IMR-90 (cell line): ENCODE data around the gene GABBR2. TPM values are rescaled to one million over a fixed set of nuclear protein-coding genes. Genes with fewer than 3 reads are reported as not detected.

Source experiments
- ATAC-seq: fragments of 200-7000 bp; cut with Tn5 transposase; 2 replicates; pipeline ENCODE4 v1.9.1; 2020; ENCODE audit warnings: low read depth, mild to moderate bottlenecking, moderate library complexity
- BruUV-seq: library from RNA; stranded (reverse); fragments of 400-500 nt; replicated peaks from 2 replicates; lab custom pipeline; 2021; lab: Mats Ljungman, UMichigan
- CTCF ChIA-PET: fragments of 300-600 bp; formaldehyde crosslinking; extraction: SDS; loops from one replicate; lab custom pipeline; 2021; ENCODE audit warnings: antibody characterized with exemption; lab: Yijun Ruan, JAX
- POLR2A ChIA-PET: fragments of 300-600 bp; sonication (Branson Sonifier 250); formaldehyde crosslinking; loops from one replicate; lab custom pipeline; 2022; ENCODE audit warnings: antibody characterized with exemption; ENCODE audit not compliant: unreplicated experiment; lab: Charles Lee
- DNase-seq: peaks from one replicate; pipeline ENCODE4 v3.0.0; 2013
- H2AFZ ChIP-seq: replicated peaks from 2 replicates; pipeline ENCODE3; 2013; ENCODE audit warnings: low read length, mild to moderate bottlenecking; ENCODE audit not compliant: poor library complexity
- H2AK5ac ChIP-seq: 2 replicates; pipeline ENCODE4 v1.6.1; 2013; ENCODE audit warnings: low read depth, low read length, inconsistent platforms
- H2AK9ac ChIP-seq: replicated peaks from 2 replicates; pipeline ENCODE3; 2013; ENCODE audit warnings: mild to moderate bottlenecking, low read depth, low read length, moderate library complexity; ENCODE audit not compliant: poor library complexity
- H2BK120ac ChIP-seq: 2 replicates; pipeline ENCODE4 v1.6.1; 2013; ENCODE audit warnings: low read depth, low read length, inconsistent platforms
- H2BK15ac ChIP-seq: 3 replicates; pipeline ENCODE4 v1.6.1; 2013; ENCODE audit warnings: low read depth, low read length, inconsistent platforms
- H2BK20ac ChIP-seq: 2 replicates; pipeline ENCODE4 v1.6.1; 2013; ENCODE audit warnings: low read depth, mild to moderate bottlenecking, inconsistent platforms, low read length, moderate library complexity
- H2BK5ac ChIP-seq: 2 replicates; pipeline ENCODE4 v1.6.1; 2013; ENCODE audit warnings: mild to moderate bottlenecking, low read depth, low read length, inconsistent platforms; ENCODE audit not compliant: poor library complexity, severe bottlenecking
- H3K14ac ChIP-seq: replicated peaks from 2 replicates; pipeline ENCODE4 v1.6.1; 2013; ENCODE audit warnings: low read depth, low read length, inconsistent platforms
- H3K18ac ChIP-seq: 2 replicates; pipeline ENCODE4 v1.6.1; 2013; ENCODE audit warnings: low read depth, low read length, control low read depth
- H3K23ac ChIP-seq: 2 replicates; pipeline ENCODE4 v1.6.1; 2013; ENCODE audit warnings: low read depth, low read length, inconsistent platforms
- H3K27ac ChIP-seq: 2 replicates; pipeline ENCODE4 v1.5.1; 2013; ENCODE audit warnings: mild to moderate bottlenecking, control low read depth, low read length; ENCODE audit not compliant: insufficient read depth
- H3K27me3 ChIP-seq: 2 replicates; pipeline ENCODE4 v1.6.1; 2013; ENCODE audit warnings: low read length; ENCODE audit not compliant: control insufficient read depth, insufficient read depth
- H3K36me3 ChIP-seq: 2 replicates; pipeline ENCODE4 v1.6.1; 2013; ENCODE audit warnings: low read length, mixed read lengths; ENCODE audit not compliant: control insufficient read depth, insufficient read depth
- H3K4ac ChIP-seq: 2 replicates; pipeline ENCODE4 v1.6.1; 2013; ENCODE audit warnings: low read depth, low read length, inconsistent platforms
- H3K4me1 ChIP-seq: 2 replicates; pipeline ENCODE4 v1.6.1; 2013; ENCODE audit warnings: low read length, mixed read lengths; ENCODE audit not compliant: control insufficient read depth, insufficient read depth
- H3K4me2 ChIP-seq: 2 replicates; pipeline ENCODE4 v1.6.1; 2013; ENCODE audit warnings: low read depth, mild to moderate bottlenecking, control low read depth, low read length, moderate library complexity
- H3K4me3 ChIP-seq: 2 replicates; pipeline ENCODE4 v1.5.1; 2013; ENCODE audit warnings: low read depth, mild to moderate bottlenecking, control low read depth, low read length, moderate library complexity; ENCODE audit not compliant: insufficient read depth
- H3K56ac ChIP-seq: 2 replicates; pipeline ENCODE4 v1.6.1; 2013; ENCODE audit warnings: low read length, inconsistent platforms; ENCODE audit not compliant: insufficient read depth; ENCODE audit errors: extremely low read depth
- H3K79me1 ChIP-seq, 2 experiments: 2 replicates each; pipeline ENCODE4 v1.6.1; 2013; ENCODE audit warnings: low read length in 2 of 2, inconsistent platforms in 1 of 2, low read depth in 1 of 2
- H3K9ac ChIP-seq: 2 replicates; pipeline ENCODE4 v1.6.1; 2013; ENCODE audit warnings: low read depth, low read length, control low read depth
- H3K9me1 ChIP-seq: 2 replicates; pipeline ENCODE4 v1.6.1; 2013; ENCODE audit warnings: low read length, inconsistent platforms; ENCODE audit not compliant: insufficient read depth
- H3K9me3 ChIP-seq: 2 replicates; pipeline ENCODE4 v1.6.1; 2013; ENCODE audit warnings: low read length; ENCODE audit not compliant: control insufficient read depth, insufficient read depth
- H4K20me1 ChIP-seq: 2 replicates; pipeline ENCODE4 v1.6.1; 2013; ENCODE audit warnings: low read length, inconsistent platforms; ENCODE audit not compliant: insufficient read depth
- H4K5ac ChIP-seq: 2 replicates; pipeline ENCODE4 v1.6.1; 2013; ENCODE audit warnings: mild to moderate bottlenecking, low read depth, low read length, control low read depth
- H4K8ac ChIP-seq, 2 experiments: 2 replicates each; pipeline ENCODE4 v1.6.1; 2013; ENCODE audit warnings: low read depth in 2 of 2, low read length in 2 of 2, control low read depth in 1 of 2, inconsistent platforms in 1 of 2
- H4K91ac ChIP-seq: 2 replicates; pipeline ENCODE4 v1.6.1; 2013; ENCODE audit warnings: low read depth, low read length, inconsistent platforms; ENCODE audit not compliant: insufficient read depth
- BHLHE40 ChIP-seq: fragments of 150-350 bp; IDR thresholded peaks from 2 replicates; pipeline ENCODE4 v1.6.1; 2016; ENCODE audit warnings: mild to moderate bottlenecking, low read depth, low read length
- CEBPB ChIP-seq: IDR thresholded peaks from 2 replicates; pipeline ENCODE4 v1.6.1; 2012; ENCODE audit warnings: low read depth, low read length, improper control_type of control experiment
- CHD1 ChIP-seq: IDR thresholded peaks from 2 replicates; pipeline ENCODE4 v1.6.1; 2012; ENCODE audit warnings: low read depth, low read length, improper control_type of control experiment
- ELK1 ChIP-seq: fragments of 150-350 bp; IDR thresholded peaks from 2 replicates; pipeline ENCODE4 v1.6.1; 2016; ENCODE audit warnings: low read depth, mild to moderate bottlenecking, low read length, moderate library complexity, borderline replicate concordance
- FOS ChIP-seq: fragments of 150-350 bp; IDR thresholded peaks from 2 replicates; pipeline ENCODE4 v1.6.1; 2016; ENCODE audit warnings: low read depth, low read length
- MAFK ChIP-seq: IDR thresholded peaks from 2 replicates; pipeline ENCODE4 v1.6.1; 2012; ENCODE audit warnings: low read depth, low read length, improper control_type of control experiment
- MAZ ChIP-seq: IDR thresholded peaks from 2 replicates; pipeline ENCODE4 v1.6.1; 2012; ENCODE audit warnings: low read depth, mild to moderate bottlenecking, low read length, improper control_type of control experiment, moderate library complexity, borderline replicate concordance
- MXI1 ChIP-seq: IDR thresholded peaks from 2 replicates; pipeline ENCODE4 v1.6.1; 2012; ENCODE audit warnings: low read depth, mild to moderate bottlenecking, low read length, moderate library complexity, borderline replicate concordance
- NFE2L2 ChIP-seq: fragments of 150-350 bp; IDR thresholded peaks from 2 replicates; pipeline ENCODE4 v1.6.1; 2016; ENCODE audit warnings: low read depth, mild to moderate bottlenecking, low read length
- POLR2A ChIP-seq: IDR thresholded peaks from 2 replicates; pipeline ENCODE4 v1.6.1; 2012; ENCODE audit warnings: mild to moderate bottlenecking, low read depth, low read length
- RAD21 ChIP-seq: IDR thresholded peaks from 2 replicates; pipeline ENCODE4 v1.6.1; 2012; ENCODE audit warnings: low read length, improper control_type of control experiment
- RCOR1 ChIP-seq: IDR thresholded peaks from 2 replicates; pipeline ENCODE4 v1.6.1; 2012; ENCODE audit warnings: mild to moderate bottlenecking, low read length, improper control_type of control experiment; ENCODE audit not compliant: insufficient replicate concordance
- SMC3 ChIP-seq: fragments of 150-350 bp; IDR thresholded peaks from 2 replicates; pipeline ENCODE4 v1.6.1; 2016; ENCODE audit warnings: low read depth, mild to moderate bottlenecking, antibody characterized with exemption, low read length, moderate library complexity
- WGBS, 2 experiments: methylation state at CpG; one replicate each; pipeline versions ENCODE4 v1.1.5 to v1.1.7; 2013; ENCODE audit warnings: missing lambda C conversion rate in 2 of 2; ENCODE audit not compliant: insufficient read length in 1 of 2; ENCODE audit errors: extremely low coverage in 2 of 2; 5-methylcytosine and 5-hydroxymethylcytosine counted together
- dilution Hi-C: fragments of 300-500 bp; cut with HindIII; formaldehyde crosslinking; loops from one replicate; pipeline ENCODE4 v1.14.3; 2018; ENCODE audit warnings: low sequenced_read_pairs; ENCODE audit not compliant: unreplicated experiment
- in situ Hi-C: fragments of 300-500 bp; cut with MboI; formaldehyde crosslinking; loops from 3 replicates; pipeline ENCODE4 v1.14.3; 2019; ENCODE audit warnings: low sequenced_read_pairs, inconsistent platforms, mixed read lengths
- intact Hi-C: fragments of 100-400 bp; cut with micrococcal nuclease; formaldehyde crosslinking; loops from 2 replicates; pipeline ENCODE4 v1.10.0; 2022
- polyA plus RNA-seq, 3 experiments: library from polyadenylated mRNA; depleted of rRNA; stranded (reverse); fragments of >200 nt; gene quantifications; 2 replicates each; pipeline ENCODE4 v1.2.3, GENCODE V29; 2012; ENCODE audit warnings: low replicate concordance in 1 of 3
- total RNA-seq: library from RNA; depleted of rRNA; stranded (reverse); fragments of >200 nt; gene quantifications from 2 replicates; pipeline ENCODE4 v1.2.3, GENCODE V29; 2012
- TF ChIP-seq, protein P1 (sequence below): fragments of 150-350 bp; IDR thresholded peaks from 2 replicates; pipeline ENCODE4 v1.6.1; 2017; ENCODE audit warnings: mild to moderate bottlenecking, antibody characterized with exemption, low read length, low read depth
- TF ChIP-seq, protein P2 (sequence below): conservative IDR thresholded peaks from 2 replicates; pipeline ENCODE4 v1.5.1; 2012; ENCODE audit warnings: mild to moderate bottlenecking, low read depth, low read length, improper control_type of control experiment

GABBR2 gene
- total and polyA plus RNA-seq, 2 of the 4 experiments (the other 2 are of a cell fraction) = 14.2 to 20.3 TPM

GRCh38 chr9:98410185-98410697 lies 298.5 kb downstream of the GABBR2 start:
- Histone ChIP-seq H2AK9ac (no peak overlapping the region), H3K56ac (no peak overlapping the region), H3K9me1 (peaks cover 7% of the 10 kb centered on the region; the same call in 1 of the 2 replicates), H3K36me3 (no peaks in the 10 kb centered on the region), H3K27ac (no peak overlapping the region), H3K23ac (no peak overlapping the region), H3K18ac (no peak overlapping the region), H2AFZ (peak overlapping the region; percentile 86), H4K91ac (no peak overlapping the region), H3K4me3 (no peak overlapping the region), H3K14ac (no peak overlapping the region), H4K5ac (no peak overlapping the region), H3K9me3 (no peaks in the 10 kb centered on the region), H2BK5ac (no peak overlapping the region), H2BK120ac (no peak overlapping the region), H2AK5ac (no peak overlapping the region), H3K4me1 (0 out of 2 replicates have a peak, but pooled peaks cover 1% of the 10 kb centered on the region), H4K20me1 (no peaks in the 10 kb centered on the region), H4K8ac (peak overlapping the region in 1 of 2 experiments; percentile 31; a peak in 1 of 4 replicates), H2BK20ac (no peak overlapping the region), H3K4me2 (no peak overlapping the region), H3K79me1 (no peaks in the 10 kb centered on the region; a peak in 1 of 4 replicates), H3K4ac (no peak overlapping the region), H3K9ac (no peak overlapping the region), H2BK15ac (no peak overlapping the region), H3K27me3 (no peaks in the 10 kb centered on the region; the same call in 1 of the 2 replicates)
- in situ Hi-C loops (no loop called here), dilution Hi-C loops (no loop called here), intact Hi-C loops (loop anchor here (5.0 kb wide), 1 partner anchor 93 kb away; no protein-coding TSS in a partner anchor)
- ChIA-PET CTCF (interaction anchor here (0.8 kb wide), 1 partner anchor 95 kb away, joined by 3 read pairs; no protein-coding TSS in a partner anchor), POLR2A (no interaction called here)
- DNase-seq = peak; percentile 80
- BruUV-seq = no TSS peak
- peak; percentile 92 for ATAC-seq
- WGBS, 2 experiments = 0% methylated on average over 1 of the region's 8 CpGs; no CpG with 5 or more reads in 1 of the 2 experiments
- TF ChIP-seq CEBPB = peak; percentile 54; the same call in 1 of the 2 replicates
- TF ChIP-seq, protein P1, sequence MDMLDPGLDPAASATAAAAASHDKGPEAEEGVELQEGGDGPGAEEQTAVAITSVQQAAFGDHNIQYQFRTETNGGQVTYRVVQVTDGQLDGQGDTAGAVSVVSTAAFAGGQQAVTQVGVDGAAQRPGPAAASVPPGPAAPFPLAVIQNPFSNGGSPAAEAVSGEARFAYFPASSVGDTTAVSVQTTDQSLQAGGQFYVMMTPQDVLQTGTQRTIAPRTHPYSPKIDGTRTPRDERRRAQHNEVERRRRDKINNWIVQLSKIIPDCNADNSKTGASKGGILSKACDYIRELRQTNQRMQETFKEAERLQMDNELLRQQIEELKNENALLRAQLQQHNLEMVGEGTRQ = no peak
- no peak for TF ChIP-seq ELK1
- TF ChIP-seq, protein P2, sequence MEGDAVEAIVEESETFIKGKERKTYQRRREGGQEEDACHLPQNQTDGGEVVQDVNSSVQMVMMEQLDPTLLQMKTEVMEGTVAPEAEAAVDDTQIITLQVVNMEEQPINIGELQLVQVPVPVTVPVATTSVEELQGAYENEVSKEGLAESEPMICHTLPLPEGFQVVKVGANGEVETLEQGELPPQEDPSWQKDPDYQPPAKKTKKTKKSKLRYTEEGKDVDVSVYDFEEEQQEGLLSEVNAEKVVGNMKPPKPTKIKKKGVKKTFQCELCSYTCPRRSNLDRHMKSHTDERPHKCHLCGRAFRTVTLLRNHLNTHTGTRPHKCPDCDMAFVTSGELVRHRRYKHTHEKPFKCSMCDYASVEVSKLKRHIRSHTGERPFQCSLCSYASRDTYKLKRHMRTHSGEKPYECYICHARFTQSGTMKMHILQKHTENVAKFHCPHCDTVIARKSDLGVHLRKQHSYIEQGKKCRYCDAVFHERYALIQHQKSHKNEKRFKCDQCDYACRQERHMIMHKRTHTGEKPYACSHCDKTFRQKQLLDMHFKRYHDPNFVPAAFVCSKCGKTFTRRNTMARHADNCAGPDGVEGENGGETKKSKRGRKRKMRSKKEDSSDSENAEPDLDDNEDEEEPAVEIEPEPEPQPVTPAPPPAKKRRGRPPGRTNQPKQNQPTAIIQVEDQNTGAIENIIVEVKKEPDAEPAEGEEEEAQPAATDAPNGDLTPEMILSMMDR = peak; percentile 33
- no peak for TF ChIP-seq MXI1
- no peak for TF ChIP-seq MAFK
- TF ChIP-seq FOS = no peak
- no peak for TF ChIP-seq NFE2L2
- TF ChIP-seq SMC3 = peak; percentile 26; the same call in 1 of the 2 replicates
- peak; percentile 30; the same call in 1 of the 2 replicates for TF ChIP-seq MAZ
- no peak for TF ChIP-seq BHLHE40
- no peak for TF ChIP-seq CHD1
- no peak for TF ChIP-seq RCOR1
- peak; percentile 33 for TF ChIP-seq RAD21
- TF ChIP-seq POLR2A = no peak
